H1 (cell line): ENCODE measurements around the gene PPP1R3G. TPM values are rescaled to one million over a fixed set of nuclear protein-coding genes. Genes with fewer than 3 reads are reported as not detected.

Experiments used
- CTCF ChIA-PET: fragments of 300-600 bp; sonication (Branson Sonifier 250); formaldehyde crosslinking; loops from one replicate; lab custom pipeline; 2021; ENCODE audit not compliant: partially characterized antibody; lab: Charles Lee
- POLR2A ChIA-PET: fragments of 300-600 bp; sonication (Branson Sonifier 250); formaldehyde crosslinking; loops from one replicate; lab custom pipeline; 2021; ENCODE audit warnings: inconsistent platforms; ENCODE audit not compliant: partially characterized antibody; lab: Charles Lee
- DNase-seq, 2 experiments: peaks; one replicate each; pipeline versions ENCODE4 v3.0.0 to v3.0.0-alpha.2; 2010 to 2022; ENCODE audit warnings: low spot score in 2 of 2, low read depth in 1 of 2, mixed read lengths in 1 of 2
- FAIRE-seq: peaks from 2 replicates; lab custom pipeline; 2011; peaks lifted over from hg19 to GRCh38; lab: Jason Lieb, UNC
- H2AFZ ChIP-seq: 2 replicates; pipeline ENCODE4 v1.8.1; 2012; ENCODE audit warnings: low read length, inconsistent platforms
- H2AK5ac ChIP-seq: 2 replicates; pipeline ENCODE4 v1.6.1; 2013; ENCODE audit warnings: low read depth, low read length
- H2BK120ac ChIP-seq: replicated peaks from 2 replicates; pipeline ENCODE3; 2013; ENCODE audit warnings: low read depth, low read length, inconsistent platforms
- H2BK12ac ChIP-seq: 2 replicates; pipeline ENCODE4 v1.6.1; 2013; ENCODE audit warnings: low read depth, low read length
- H2BK15ac ChIP-seq: 2 replicates; pipeline ENCODE4 v1.6.1; 2013; ENCODE audit warnings: low read length
- H2BK20ac ChIP-seq: 2 replicates; pipeline ENCODE4 v1.6.1; 2013; ENCODE audit warnings: low read length
- H2BK5ac ChIP-seq: 2 replicates; pipeline ENCODE4 v1.6.1; 2013; ENCODE audit warnings: low read depth, low read length
- H3K14ac ChIP-seq: 2 replicates; pipeline ENCODE4 v1.6.1; 2013; ENCODE audit warnings: inconsistent platforms; ENCODE audit not compliant: insufficient read length
- H3K18ac ChIP-seq: 2 replicates; pipeline ENCODE4 v1.6.1; 2013; ENCODE audit warnings: low read length; ENCODE audit errors: extremely low read depth
- H3K23ac ChIP-seq: 2 replicates; pipeline ENCODE4 v1.6.1; 2013; ENCODE audit warnings: inconsistent platforms; ENCODE audit not compliant: insufficient read length
- H3K23me2 ChIP-seq: 2 replicates; pipeline ENCODE4 v1.6.1; 2013; ENCODE audit warnings: low read depth, low read length
- H3K27ac ChIP-seq: 2 replicates; pipeline ENCODE4 v1.6.1; 2011; ENCODE audit warnings: low read depth, low read length, inconsistent platforms
- H3K27me3 ChIP-seq, 4 experiments: replicated peaks in 1 of 4; 1 replicate in 1 of 4; 2 replicates in 3 of 4; pipeline versions ENCODE4 v1.6.1 to v1.8.1; 2011 to 2013; ENCODE audit warnings: low read length in 3 of 4, mild to moderate bottlenecking in 3 of 4, inconsistent platforms in 2 of 4, mixed read lengths in 2 of 4, moderate library complexity in 1 of 4; ENCODE audit not compliant: control insufficient read depth in 3 of 4, insufficient read depth in 3 of 4; ENCODE audit errors: extremely low read depth in 1 of 4
- H3K36me3 ChIP-seq, 4 experiments: 2 replicates each; pipeline versions ENCODE4 v1.6.1 to v1.8.1; 2011 to 2013; ENCODE audit warnings: mild to moderate bottlenecking in 4 of 4, low read length in 3 of 4, moderate library complexity in 2 of 4, control low read depth in 1 of 4, inconsistent platforms in 1 of 4; ENCODE audit not compliant: insufficient read depth in 4 of 4, control insufficient read depth in 2 of 4
- H3K4ac ChIP-seq: replicated peaks from 2 replicates; pipeline ENCODE3; 2013; ENCODE audit warnings: low read length, low read depth, mixed read lengths, inconsistent platforms; ENCODE audit not compliant: insufficient read length
- H3K4me1 ChIP-seq, 4 experiments: replicated peaks in 1 of 4; 1 replicate in 1 of 4; 2 replicates in 3 of 4; pipeline versions ENCODE4 v1.6.1 to v1.8.1; 2011 to 2013; ENCODE audit warnings: low read length in 3 of 4, inconsistent platforms in 2 of 4, mixed read lengths in 1 of 4; ENCODE audit not compliant: insufficient read depth in 4 of 4, control insufficient read depth in 3 of 4
- H3K4me2 ChIP-seq, 2 experiments: 2 replicates each; pipeline versions ENCODE4 v1.6.1 to v1.8.1; 2011 to 2013; ENCODE audit warnings: low read depth in 2 of 2, low read length in 2 of 2, control low read depth in 1 of 2, inconsistent platforms in 1 of 2, mild to moderate bottlenecking in 1 of 2; ENCODE audit not compliant: insufficient read depth in 1 of 2
- H3K4me3 ChIP-seq, 4 experiments: fragments of 200-600, 300-600 bp in 1 of 4; sonication (generic), shearing (Covaris generic), sonication (Bioruptor Twin) in 1 of 4; 2 replicates each; pipeline versions ENCODE4 v1.5.1 to v1.8.1; 2011 to 2016; ENCODE audit warnings: low read length in 4 of 4, low read depth in 3 of 4, control low read depth in 2 of 4, inconsistent platforms in 2 of 4, mild to moderate bottlenecking in 2 of 4, mixed read lengths in 1 of 4, moderate library complexity in 1 of 4; ENCODE audit not compliant: insufficient read depth in 2 of 4; ENCODE audit errors: extremely low read depth in 1 of 4
- H3K56ac ChIP-seq: replicated peaks from 2 replicates; pipeline ENCODE3; 2013; ENCODE audit warnings: low read depth, mild to moderate bottlenecking, mixed read lengths, low read length, inconsistent platforms; ENCODE audit not compliant: insufficient read length
- H3K79me1 ChIP-seq: 2 replicates; pipeline ENCODE4 v1.6.1; 2013; ENCODE audit warnings: low read depth, low read length, control low read depth
- H3K79me2 ChIP-seq, 2 experiments: 2 replicates each; pipeline versions ENCODE4 v1.6.1 to v1.8.1; 2012 to 2013; ENCODE audit warnings: low read length in 2 of 2, mild to moderate bottlenecking in 2 of 2, inconsistent platforms in 1 of 2; ENCODE audit not compliant: insufficient read depth in 2 of 2, control insufficient read depth in 1 of 2
- H3K9ac ChIP-seq, 4 experiments: replicated peaks in 1 of 4; 1 replicate in 1 of 4; 2 replicates in 3 of 4; pipeline versions ENCODE4 v1.6.1 to v1.8.1; 2011 to 2013; ENCODE audit warnings: low read depth in 3 of 4, low read length in 3 of 4, control low read depth in 2 of 4, mild to moderate bottlenecking in 2 of 4, moderate library complexity in 2 of 4, inconsistent platforms in 1 of 4; ENCODE audit errors: extremely low read depth in 1 of 4
- H3K9me3 ChIP-seq, 2 experiments: 2 replicates each; pipeline versions ENCODE4 v1.6.1 to v1.8.1; 2012 to 2013; ENCODE audit warnings: mild to moderate bottlenecking in 2 of 2, moderate library complexity in 2 of 2, control low read depth in 1 of 2, inconsistent platforms in 1 of 2, low read depth in 1 of 2, low read length in 1 of 2, mixed read lengths in 1 of 2; ENCODE audit not compliant: insufficient read depth in 2 of 2
- H4K20me1 ChIP-seq, 2 experiments: replicated peaks in 1 of 2; 2 replicates each; pipeline versions ENCODE3 to v1.8.1; 2011 to 2013; ENCODE audit warnings: inconsistent platforms in 2 of 2, low read length in 2 of 2, mild to moderate bottlenecking in 1 of 2; ENCODE audit not compliant: insufficient read depth in 2 of 2, control insufficient read depth in 1 of 2
- H4K5ac ChIP-seq: 2 replicates; pipeline ENCODE4 v1.6.1; 2013; ENCODE audit warnings: low read length, low read depth, mixed read lengths, inconsistent platforms; ENCODE audit not compliant: insufficient read length
- H4K8ac ChIP-seq: 2 replicates; pipeline ENCODE4 v1.8.0; 2013; ENCODE audit warnings: mild to moderate bottlenecking, moderate library complexity, low read length, inconsistent platforms; ENCODE audit not compliant: insufficient read depth; ENCODE audit errors: extremely low read depth
- H4K91ac ChIP-seq: replicated peaks from 2 replicates; pipeline ENCODE3; 2013; ENCODE audit warnings: low read length, mixed read lengths, inconsistent platforms; ENCODE audit not compliant: insufficient read length
- CBX8 ChIP-seq: fragments of 300-800, 300-1000 bp; sonication (generic); IDR thresholded peaks from 2 replicates; pipeline ENCODE4 v1.7.1; 2016; ENCODE audit warnings: low read depth, low read length, borderline replicate concordance
- CEBPB ChIP-seq: IDR thresholded peaks from 2 replicates; pipeline ENCODE4 v1.6.1; 2012; ENCODE audit warnings: low read depth, low read length
- POLR2AphosphoS5 ChIP-seq: IDR thresholded peaks from 2 replicates; pipeline ENCODE4 v1.6.1; 2011; ENCODE audit warnings: low read depth, low read length
- RBBP5 ChIP-seq: IDR thresholded peaks from 2 replicates; pipeline ENCODE4 v1.7.1; 2012; ENCODE audit warnings: low read depth, mild to moderate bottlenecking, inconsistent platforms, low read length, moderate library complexity, borderline replicate concordance
- RFX5 ChIP-seq: IDR thresholded peaks from 2 replicates; pipeline ENCODE4 v1.6.1; 2011; ENCODE audit warnings: low read depth, low read length, improper control_type of control experiment, borderline replicate concordance
- RNF2 ChIP-seq: fragments of 200-900, 300-1000 bp; sonication (generic); IDR thresholded peaks from 2 replicates; pipeline ENCODE4 v1.7.1; 2016; ENCODE audit warnings: borderline replicate concordance, low read depth, mild to moderate bottlenecking, antibody characterized with exemption, low read length; ENCODE audit not compliant: poor library complexity, severe bottlenecking; ENCODE audit errors: missing control alignments
- SUZ12 ChIP-seq: fragments of 200-600 bp; sonication (generic); IDR thresholded peaks from 2 replicates; pipeline ENCODE4 v1.6.1; 2012; ENCODE audit warnings: mild to moderate bottlenecking, inconsistent platforms, low read length, moderate library complexity, mixed read lengths
- ZNF274 ChIP-seq: IDR thresholded peaks from 2 replicates; pipeline ENCODE4 v1.7.0; 2012; ENCODE audit warnings: low read length, borderline replicate concordance; ENCODE audit errors: extremely low read depth
- WGBS, 2 experiments: shearing (Covaris generic) in 1 of 2; methylation state at CpG; one replicate each; pipeline versions ENCODE4 v1.1.6 to v1.1.7; 2013 to 2015; ENCODE audit warnings: low lambda C conversion rate in 2 of 2, mixed read lengths in 2 of 2, inconsistent platforms in 1 of 2, low coverage in 1 of 2, missing lambda C conversion rate in 1 of 2; ENCODE audit not compliant: insufficient replicate concordance in 2 of 2, insufficient coverage in 1 of 2, insufficient read length in 1 of 2; ENCODE audit errors: extremely low coverage in 1 of 2, missing lambda C conversion rate in 1 of 2; 5-methylcytosine and 5-hydroxymethylcytosine counted together
- polyA plus RNA-seq, 7 experiments: library from polyadenylated mRNA; depleted of rRNA in 3 of 7; stranded (reverse) in 5 of 7; unstranded in 2 of 7; fragments of >200 nt in 5 of 7; fragments of 200-250 nt in 2 of 7; gene quantifications; 1 replicate in 5 of 7; 2 replicates in 1 of 7; 4 replicates in 1 of 7; pipeline versions ENCODE4 v1.2.1 to v1.2.3, GENCODE V29; 2011 to 2013; ENCODE audit warnings: missing spikeins in 2 of 7, mixed read lengths in 2 of 7
- total RNA-seq: library from RNA; stranded (reverse); fragmentation: NEBNext Ultra II Directional; extraction: Animal tissue kit (Norgen Biotek cat#: 25700); gene quantifications from 2 replicates; pipeline ENCODE4 v1.2.1, GENCODE V29; 2021
- TF ChIP-seq, protein P1 (sequence below): IDR thresholded peaks from 2 replicates; pipeline ENCODE4 v1.6.1; 2012; ENCODE audit warnings: inconsistent platforms

The PPP1R3G gene
- total and polyA plus RNA-seq, 2 of the 8 experiments (the other 6 are each of a cell fraction or from before 2014, with no cell fraction given): 0.03 to 0.09 TPM

DNA sequence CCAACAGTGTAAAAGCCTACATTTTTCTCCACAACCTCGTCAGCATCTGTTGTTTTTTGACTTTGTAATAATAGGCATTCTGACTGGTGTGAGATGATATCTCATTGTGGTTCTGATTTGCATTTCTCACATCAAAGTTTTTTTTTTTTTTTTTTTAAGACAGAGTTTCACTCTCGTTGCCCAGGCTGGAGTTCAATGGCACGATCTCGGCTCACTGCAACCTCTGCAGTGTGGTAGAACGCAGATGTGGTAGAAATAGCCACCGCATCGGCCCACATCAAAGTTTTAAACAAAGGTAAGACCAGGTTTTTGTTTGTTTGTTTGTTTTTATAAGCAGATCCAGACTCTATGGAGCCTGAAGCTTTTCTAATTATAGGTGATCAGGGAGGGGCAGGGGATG lies 12.7 kb upstream of the PPP1R3G start:
- Histone ChIP-seq H3K79me2 (no peaks in the 10 kb centered on the region), H3K27ac (no peak overlapping the region), H3K23ac (no peak overlapping the region)
- TF ChIP-seq ZNF274 (no peak), SUZ12 (no peak), RNF2 (no peak), RFX5 (no peak), CBX8 (no peak), CEBPB (no peak), RBBP5 (no peak), POLR2AphosphoS5 (no peak)
- TF ChIP-seq, protein P1, sequence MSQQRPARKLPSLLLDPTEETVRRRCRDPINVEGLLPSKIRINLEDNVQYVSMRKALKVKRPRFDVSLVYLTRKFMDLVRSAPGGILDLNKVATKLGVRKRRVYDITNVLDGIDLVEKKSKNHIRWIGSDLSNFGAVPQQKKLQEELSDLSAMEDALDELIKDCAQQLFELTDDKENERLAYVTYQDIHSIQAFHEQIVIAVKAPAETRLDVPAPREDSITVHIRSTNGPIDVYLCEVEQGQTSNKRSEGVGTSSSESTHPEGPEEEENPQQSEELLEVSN: no peak
- TF ChIP-seq, all 59 proteins: peak for 0
- no peak overlapping the region for H4K5ac ChIP-seq
- H4K20me1 ChIP-seq: no peaks in the 10 kb centered on the region
- ChIA-PET POLR2A (no interaction called here), CTCF (no interaction called here)
- no peak for FAIRE-seq
- H2BK20ac ChIP-seq: no peak overlapping the region
- H2AK5ac ChIP-seq: no peak overlapping the region
- no peak overlapping the region for H3K4me3 ChIP-seq
- no peaks in the 10 kb centered on the region for H3K4me1 ChIP-seq
- no peaks in the 10 kb centered on the region for H3K79me1 ChIP-seq
- H3K23me2 ChIP-seq: peaks cover 2% of the 10 kb centered on the region; the same call in 1 of the 2 replicates
- H2BK120ac ChIP-seq: no peak overlapping the region
- H2BK12ac ChIP-seq: no peak overlapping the region
- H2BK5ac ChIP-seq: no peak overlapping the region
- no peak overlapping the region for H4K8ac ChIP-seq
- no peak overlapping the region for H3K56ac ChIP-seq
- H3K18ac ChIP-seq: no peak overlapping the region
- 83% methylated on average over 7 of the region's 7 CpGs; no CpG with 5 or more reads in 1 of the 2 experiments for WGBS, 2 experiments
- no peak overlapping the region for H3K9ac ChIP-seq
- no peaks in the 10 kb centered on the region for H3K27me3 ChIP-seq
- no peak overlapping the region for H3K4ac ChIP-seq
- H3K14ac ChIP-seq: no peak overlapping the region
- H3K9me3 ChIP-seq: no peaks in the 10 kb centered on the region
- no peak overlapping the region for H4K91ac ChIP-seq
- no peak for DNase-seq
- H2BK15ac ChIP-seq: no peak overlapping the region
- no peaks in the 10 kb centered on the region for H3K36me3 ChIP-seq
- H2AFZ ChIP-seq: no peak overlapping the region
- H3K4me2 ChIP-seq: no peak overlapping the region
